ENCODE measurements around the gene RNU2-1.
A peak's percentile ranks its signal among the peaks of the same experiment; 100 is the strongest.
"Not testable (repeated sequence)": the region's sequence is repeated elsewhere in the genome, so short reads cannot be mapped to it uniquely, and the experiment has no call there.

The RNU2-1 gene

GRCh38 chr17:43215341-43215740, 18.4 kb downstream of the RNU2-1 start:
- no peak for DNase-seq

- DNase-seq = no peak
Observed at GRCh38 chr17:43213545-43213944, 20.2 kb downstream of the RNU2-1 start.

GRCh38 chr17:43212641-43213490, 20.9 kb downstream of the RNU2-1 start:
- peak; percentile 54 for DNase-seq

- peak; percentile 93 for DNase-seq
Observed at GRCh38 chr17:43211480-43212402, 22.0 kb downstream of the RNU2-1 start, which contains the start of gene TMEM106A. Gene TMEM106A (plus strand): TSS chr17:43211875. CDS start chr17:43213042, 1,167 bp downstream.

GRCh38 chr17:43211123-43211479, 22.7 kb downstream of the RNU2-1 start:
- DNase-seq = no peak

GRCh38 chr17:43210576-43210975, 23.2 kb downstream of the RNU2-1 start:
- no peak for DNase-seq

GRCh38 chr17:43203013-43203412, 30.8 kb downstream of the RNU2-1 start:
- DNase-seq = not testable (repeated sequence)

- DNase-seq = peak; percentile 22
Observed at GRCh38 chr17:43200127-43200526, 33.6 kb downstream of the RNU2-1 start.

GRCh38 chr17:43199633-43200032, 34.1 kb downstream of the RNU2-1 start:
- no peak for DNase-seq

GRCh38 chr17:43193251-43193650, 40.5 kb downstream of the RNU2-1 start:
- no peak for DNase-seq

- not testable (repeated sequence) for DNase-seq
Observed at GRCh38 chr17:43186656-43187055, 47.1 kb downstream of the RNU2-1 start.

- DNase-seq = no peak
Observed at GRCh38 chr17:43183921-43184320, 49.9 kb downstream of the RNU2-1 start.
